Activated CD8-positive, alpha-beta memory T cell treated with anti-CD3 and anti-CD28 coated beads for 24 hours (primary cell): Measurements from ENCODE around the gene ZNF584.
"Not testable (repeated sequence)": the region's sequence is repeated elsewhere in the genome, so short reads cannot be mapped to it uniquely, and the experiment has no call there.

Experiments
- DNase-seq: peaks from one replicate; pipeline ENCODE4 v3.0.0-alpha.2; 2020

Gene ZNF584

DNA sequence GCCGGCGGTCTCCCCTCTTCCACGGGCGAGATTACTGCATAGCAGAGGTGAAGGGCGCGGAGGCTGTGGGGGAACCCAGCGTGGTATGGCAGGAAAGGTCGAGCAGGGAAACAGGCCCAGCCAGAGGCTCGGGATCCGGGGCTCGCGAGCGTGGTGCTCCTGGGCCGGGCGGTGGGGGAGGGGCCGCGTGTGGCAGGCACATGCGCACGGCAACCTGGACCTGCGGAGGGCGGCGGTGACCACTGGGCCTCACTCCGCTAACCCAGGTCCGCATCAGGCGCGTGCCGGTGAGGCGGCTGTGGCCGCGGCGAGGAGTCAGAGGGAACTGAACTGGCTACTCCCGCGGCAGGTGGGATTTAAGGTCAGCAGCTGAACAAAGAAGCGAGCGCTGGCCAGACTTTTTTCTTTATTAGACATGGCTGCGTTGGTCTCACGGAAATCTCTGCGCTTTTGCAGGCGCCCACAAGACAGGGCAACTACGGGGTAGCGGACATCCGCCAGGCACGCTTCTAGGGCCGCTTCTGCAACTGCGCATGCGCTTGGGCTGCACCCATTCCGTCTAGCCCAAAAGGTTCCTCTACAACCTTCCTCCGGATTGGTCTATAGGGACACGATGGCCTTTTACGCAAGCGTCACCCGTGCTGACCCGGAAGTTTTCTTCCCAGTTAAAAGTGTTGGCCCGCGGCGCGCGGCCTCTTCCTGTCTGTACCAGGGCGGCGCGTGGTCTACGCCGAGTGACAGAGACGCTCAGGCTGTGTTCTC is 21.7 kb upstream of the ZNF584 start, which contains the start of gene RPS5:
Gene RPS5 (plus strand): TSS at position 694 of the 762 bp plus-strand sequence. CDS start 869 bp downstream, outside the sequence.
- peak; percentile 97 for DNase-seq

DNA sequence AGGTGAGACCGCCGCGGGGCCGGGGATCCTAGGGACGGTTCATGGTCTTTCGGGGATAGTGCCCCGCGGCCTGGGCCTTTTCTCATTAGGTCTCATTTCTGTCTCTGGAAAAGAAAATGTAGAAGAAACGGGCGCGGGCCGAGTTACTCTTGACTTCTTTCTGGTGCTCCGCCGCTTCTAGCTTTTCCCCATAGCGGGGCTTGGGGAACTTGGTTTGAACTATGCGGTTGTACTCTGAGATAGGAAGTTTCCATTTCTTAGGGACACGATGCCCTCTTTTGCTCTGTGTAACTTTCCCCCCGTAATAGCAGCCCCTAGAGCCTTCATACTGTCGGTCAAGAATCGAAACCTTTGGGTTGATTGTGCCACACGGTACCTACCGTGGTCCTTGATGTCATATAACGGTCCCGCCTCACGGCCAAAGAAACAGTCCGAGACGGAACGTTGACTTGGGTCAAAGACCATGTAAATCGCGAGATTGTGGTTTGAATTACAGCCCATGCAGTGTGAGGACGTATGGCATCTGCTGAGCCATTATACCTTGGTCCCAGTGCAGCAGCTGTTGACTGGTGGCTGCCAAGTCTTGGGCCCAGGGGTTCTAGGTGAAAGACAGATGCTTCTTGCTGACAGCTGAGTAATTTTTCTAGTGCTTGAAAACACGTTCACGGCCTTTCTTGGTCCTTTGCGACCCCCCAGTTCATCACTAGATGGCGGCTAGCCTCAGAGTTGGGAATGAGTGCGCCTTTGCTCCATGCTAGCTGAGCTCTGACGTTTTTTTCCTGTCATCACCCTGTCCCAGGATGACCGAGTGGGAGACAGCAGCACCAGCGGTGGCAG is 20.9 kb upstream of the ZNF584 start:
- peak; percentile 66 for DNase-seq

DNA sequence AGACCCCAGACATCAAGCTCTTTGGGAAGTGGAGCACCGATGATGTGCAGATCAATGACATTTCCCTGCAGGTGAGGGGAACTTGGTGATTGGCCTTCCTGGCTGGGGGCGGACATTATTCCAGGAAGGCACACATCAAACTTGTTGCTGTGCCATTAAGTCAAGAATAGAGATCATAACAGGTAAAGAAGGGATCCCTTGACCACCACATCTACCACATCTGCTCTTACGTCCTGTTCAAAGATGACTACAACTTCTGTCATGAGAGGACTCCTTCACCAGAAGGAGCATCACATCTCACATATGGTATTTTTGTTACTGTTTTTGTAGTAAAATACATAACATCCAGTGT is 20.3 kb upstream of the ZNF584 start:
- no peak for DNase-seq

DNA sequence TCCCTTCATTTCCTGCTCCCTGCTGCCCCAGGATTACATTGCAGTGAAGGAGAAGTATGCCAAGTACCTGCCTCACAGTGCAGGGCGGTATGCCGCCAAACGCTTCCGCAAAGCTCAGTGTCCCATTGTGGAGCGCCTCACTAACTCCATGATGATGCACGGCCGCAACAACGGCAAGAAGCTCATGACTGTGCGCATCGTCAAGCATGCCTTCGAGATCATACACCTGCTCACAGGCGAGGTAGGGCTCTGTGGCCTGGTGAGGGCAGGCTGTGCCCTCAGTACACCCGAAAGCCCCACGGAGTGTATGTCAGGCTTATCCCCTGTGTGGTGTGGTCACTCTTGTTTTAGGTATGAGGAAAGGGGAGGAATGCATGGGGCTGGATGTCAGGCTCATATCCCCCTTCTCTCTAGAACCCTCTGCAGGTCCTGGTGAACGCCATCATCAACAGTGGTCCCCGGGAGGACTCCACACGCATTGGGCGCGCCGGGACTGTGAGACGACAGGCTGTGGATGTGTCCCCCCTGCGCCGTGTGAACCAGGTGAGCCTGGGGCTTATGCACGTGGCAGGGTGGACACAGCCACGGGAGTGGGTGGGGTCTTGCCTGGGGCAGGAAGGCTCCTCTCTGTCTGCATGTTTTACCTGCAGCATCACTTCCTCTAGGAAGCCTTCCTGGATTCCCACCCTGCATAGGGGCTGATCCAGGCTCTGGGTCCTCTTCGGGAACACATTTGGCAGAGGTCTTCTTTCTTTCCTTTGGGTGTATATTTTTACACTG is 15.3 kb upstream of the ZNF584 start:
- DNase-seq: no peak

DNA sequence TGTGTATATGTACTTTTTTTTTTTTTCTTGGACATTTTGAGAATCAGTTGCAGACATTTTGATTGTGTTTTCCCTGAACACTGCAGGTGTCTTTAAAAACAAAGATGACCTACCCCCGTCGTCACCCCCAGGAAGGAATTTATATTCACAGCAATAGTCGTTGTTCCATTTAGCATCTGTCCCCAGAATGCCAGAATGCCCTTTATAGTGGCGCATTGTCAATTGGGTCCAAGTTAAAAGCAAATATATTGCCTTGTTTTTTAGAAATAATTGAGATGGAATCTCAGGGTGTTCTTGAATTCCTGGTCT is 14.8 kb upstream of the ZNF584 start:
- DNase-seq: no peak

DNA sequence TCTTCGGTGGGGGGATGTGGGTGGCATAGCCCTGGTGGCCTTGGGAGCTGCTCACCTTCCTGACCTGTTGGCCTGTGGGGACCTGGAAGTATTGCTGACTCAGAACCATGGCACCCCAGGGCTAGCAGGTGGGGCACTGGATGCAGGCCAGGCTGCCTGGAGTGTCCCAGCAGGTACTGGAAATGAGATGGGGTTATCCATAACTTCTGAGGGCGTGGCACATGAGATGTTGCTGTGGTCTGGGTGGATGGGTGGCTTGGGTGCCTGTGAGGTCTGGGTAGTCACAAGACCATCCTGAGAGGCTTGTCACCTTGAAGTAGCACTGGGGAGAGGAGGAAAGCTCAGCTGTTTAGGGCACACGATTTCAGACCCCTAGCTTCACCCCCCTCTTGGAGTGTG is 13.6 kb upstream of the ZNF584 start:
- no peak for DNase-seq

DNA sequence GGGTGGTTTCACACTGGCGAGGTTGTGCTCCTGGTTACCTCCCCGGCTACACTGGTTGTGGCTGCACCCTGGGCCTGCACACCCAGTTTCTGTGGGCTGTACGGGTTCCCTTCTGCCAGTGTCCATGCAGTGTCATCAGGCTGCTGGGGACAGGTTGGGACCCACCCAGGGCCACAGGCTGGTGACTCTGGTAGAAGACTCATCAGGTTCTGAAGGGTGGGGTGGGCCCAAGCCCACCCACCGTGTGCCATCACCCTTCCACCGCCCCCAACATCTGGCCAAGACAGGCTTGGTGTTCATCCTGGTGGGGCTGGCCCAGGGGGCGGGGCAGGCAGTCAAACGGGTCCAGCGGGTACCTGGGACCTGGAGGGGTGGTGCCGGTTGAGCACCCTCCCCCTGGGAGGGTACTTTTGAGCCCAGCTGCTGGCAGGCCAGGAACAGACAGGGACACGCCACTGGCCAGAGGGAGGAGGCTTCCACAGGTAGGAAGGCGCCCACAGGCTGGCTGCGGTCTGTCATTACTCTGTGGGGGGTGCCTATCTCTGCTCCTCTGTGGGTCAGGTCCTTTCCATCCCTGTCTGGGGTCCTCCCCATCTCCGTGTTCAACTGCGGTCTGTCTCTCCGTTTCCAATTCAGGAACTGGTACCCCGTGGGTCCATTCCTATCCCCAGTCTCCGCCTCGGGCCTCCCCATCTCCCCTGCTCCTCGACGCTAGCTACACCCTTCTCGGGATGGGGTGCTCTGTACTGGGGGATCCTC is 13.1 kb upstream of the ZNF584 start, which contains the start of gene RNF225:
Gene RNF225 (plus strand): TSS at position 437 of the 759 bp plus-strand sequence. CDS start 434 bp downstream, outside the sequence.
- DNase-seq: peak; percentile 81

DNA sequence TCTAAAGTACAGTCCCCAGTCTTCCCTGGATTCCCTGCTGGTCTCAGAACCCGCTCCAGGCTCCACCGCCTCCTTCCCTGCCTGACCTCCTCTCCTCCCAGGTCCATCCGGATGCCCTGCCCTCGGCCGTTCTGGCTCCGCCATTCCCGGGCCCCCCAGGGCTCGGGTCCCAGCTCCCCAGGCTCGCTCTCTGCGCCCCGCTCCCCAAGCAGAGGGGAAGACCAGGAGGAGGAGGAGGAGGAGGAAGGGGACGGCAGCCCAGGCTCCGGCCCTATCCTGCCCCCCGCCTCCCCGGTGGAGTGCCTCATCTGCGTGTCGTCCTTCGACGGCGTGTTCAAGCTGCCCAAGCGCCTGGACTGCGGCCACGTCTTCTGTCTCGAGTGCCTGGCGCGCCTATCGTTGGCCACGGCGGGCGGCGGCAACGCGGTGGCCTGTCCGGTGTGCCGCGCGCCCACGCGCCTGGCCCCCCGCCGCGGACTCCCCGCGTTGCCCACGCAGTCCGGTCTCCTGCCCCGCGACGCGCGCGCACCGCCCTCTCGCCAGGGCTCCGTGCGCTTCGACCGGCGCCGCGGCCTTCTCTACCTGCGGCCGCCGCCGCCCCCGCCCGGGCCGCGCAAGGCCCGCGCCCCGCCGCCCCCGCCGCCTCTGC is 12.3 kb upstream of the ZNF584 start:
- DNase-seq: no peak

DNA sequence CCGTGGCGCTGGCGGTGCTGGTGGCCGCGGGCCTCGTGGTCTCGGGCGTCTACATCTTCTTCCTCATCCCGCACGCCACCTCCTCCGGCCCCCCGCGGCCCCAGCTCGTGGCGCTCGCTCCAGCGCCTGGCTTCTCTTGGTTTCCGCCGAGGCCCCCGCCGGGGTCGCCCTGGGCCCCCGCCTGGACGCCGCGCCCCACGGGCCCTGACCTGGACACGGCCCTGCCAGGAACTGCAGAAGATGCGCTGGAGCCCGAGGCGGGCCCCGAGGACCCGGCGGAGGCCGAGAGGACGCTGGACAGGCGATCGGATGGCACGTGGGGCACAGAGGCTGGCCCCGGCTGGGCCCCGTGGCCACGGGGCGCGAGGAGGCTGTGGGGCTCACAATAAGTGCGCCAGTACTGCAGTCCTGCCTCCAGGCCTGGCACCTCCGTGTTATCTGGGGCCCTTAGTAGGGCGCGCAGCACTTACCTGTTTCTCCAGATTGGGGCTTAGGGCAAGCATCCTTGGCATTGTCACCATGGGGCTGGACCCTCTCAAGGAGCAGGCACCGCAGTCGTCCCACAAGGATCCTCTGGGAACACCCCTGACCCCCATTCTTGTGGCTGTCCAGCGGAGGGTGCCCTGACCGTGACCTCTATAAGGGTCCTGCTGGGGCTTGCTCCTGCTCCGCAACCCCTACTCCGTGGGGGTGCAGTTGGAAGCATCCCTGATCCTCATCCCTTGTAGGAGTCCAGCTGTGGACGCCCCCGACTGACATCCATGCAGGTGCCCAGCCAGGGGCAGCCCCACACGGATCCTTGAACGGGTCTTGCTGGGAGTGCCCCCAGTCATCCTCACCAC is 11.5 kb upstream of the ZNF584 start:
- DNase-seq: peak; percentile 64

DNA sequence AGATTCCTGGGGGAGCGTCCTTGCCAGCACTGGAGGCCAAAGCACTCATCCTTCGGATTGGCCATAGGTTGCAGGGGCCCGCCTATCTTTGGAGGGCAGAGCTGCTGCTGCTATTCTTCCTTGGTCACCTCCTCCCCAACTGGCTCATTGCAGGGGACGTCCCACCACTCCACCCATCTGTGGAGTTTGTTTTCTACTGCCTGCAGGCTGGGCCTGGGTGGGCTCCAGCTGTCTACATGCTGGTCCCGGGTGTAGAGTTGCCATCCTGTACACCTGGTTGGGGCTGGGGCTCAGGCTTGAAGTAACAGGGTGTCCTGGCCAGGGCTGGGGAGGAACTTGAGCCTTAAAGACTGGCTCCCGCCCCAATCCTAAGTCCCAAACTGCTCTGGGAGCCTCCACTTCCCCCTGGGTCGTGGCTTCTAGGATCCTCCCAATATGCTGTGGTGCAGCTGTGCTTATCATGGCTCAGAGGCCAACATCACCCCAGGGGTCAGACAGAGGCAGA is 10.9 kb upstream of the ZNF584 start:
- no peak for DNase-seq

DNA sequence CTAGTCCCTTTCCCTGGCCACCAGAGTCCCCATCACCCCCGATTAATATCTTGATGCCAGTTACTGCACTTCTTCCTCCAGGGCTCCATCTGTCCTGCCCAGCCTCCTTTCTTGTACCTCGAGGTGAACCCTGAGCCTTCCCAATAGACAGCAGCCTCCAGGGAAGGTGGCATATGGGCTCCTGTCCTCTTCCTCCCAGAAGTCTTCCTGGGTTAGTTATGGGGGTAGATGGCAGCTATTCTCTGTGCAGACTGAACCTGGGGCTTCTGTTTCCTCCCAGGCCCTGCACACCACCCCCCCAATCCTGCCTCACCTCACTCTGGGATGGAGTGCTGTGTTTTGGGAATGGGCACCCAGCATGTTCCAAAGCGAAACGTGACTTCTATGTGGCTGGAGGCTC is 10.4 kb upstream of the ZNF584 start:
- DNase-seq: no peak

DNA sequence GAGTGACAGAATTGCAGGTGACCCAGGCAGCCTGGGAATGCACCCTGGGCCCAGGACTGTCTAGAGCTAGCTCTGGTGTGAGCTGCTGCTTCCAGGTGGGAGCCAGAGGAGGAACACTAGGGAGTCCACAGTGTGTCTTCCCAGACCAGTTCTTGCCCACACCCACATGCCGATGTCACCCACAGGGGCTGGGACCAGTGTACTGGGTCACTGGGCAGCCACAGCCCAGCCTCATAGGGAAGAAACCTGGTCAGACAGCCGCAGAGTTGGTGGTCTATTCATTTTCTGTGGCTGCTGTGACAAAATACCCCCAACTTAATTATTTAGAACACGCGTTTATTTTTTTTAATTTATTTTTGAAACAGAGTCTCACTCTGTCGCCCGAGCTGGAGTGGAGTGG is 9.9 kb upstream of the ZNF584 start:
- DNase-seq: no peak

DNA sequence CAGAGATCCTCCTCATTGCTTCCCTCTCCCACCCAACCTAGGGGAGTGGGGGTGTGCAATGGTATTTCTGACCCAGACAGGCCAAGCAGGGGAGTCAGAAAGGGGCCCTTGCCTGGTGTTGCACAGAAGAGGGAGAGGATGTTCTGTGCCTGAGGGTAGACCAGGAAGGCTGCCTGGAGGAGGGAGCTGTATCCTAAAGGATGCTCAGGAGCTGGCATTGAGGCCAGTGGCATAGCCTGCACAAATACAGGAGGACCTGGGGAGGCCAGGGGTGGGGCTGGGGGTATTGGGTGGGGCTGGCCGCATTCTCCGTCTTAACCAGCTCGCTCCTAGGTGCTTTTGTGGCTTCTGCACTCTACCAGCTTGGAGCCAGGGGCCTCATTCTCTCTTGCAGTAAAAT is 8.5 kb upstream of the ZNF584 start:
- DNase-seq: no peak

DNA sequence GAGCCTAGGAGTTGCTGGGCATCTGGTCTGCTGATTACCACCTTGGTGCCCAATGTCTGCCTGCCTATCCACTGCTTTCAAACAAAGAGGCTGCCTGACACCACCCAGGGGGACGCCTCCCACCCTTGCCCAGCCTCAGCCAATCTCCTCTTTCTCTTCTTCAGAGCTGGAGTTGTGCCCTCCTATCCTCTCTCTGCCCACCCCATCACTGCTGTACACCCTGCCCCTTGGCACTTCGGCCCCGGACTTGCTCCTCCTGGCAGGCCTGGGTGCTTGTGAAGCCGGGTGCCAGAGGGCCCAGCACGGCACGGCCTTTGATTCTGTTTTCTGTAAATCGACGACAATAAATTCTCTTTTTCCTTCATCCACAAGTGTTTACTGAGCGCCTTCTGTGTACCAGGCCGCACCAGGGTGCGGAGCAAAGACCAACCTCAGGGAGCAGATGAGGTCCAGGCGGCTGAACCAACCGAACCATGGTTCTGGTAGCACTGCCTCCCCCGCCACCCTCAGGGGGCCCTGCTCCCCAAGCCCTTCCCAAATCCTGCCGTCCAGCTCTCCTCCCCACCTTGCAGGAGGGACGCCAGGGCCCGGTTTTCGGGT is 8.0 kb upstream of the ZNF584 start:
- no peak for DNase-seq

DNA sequence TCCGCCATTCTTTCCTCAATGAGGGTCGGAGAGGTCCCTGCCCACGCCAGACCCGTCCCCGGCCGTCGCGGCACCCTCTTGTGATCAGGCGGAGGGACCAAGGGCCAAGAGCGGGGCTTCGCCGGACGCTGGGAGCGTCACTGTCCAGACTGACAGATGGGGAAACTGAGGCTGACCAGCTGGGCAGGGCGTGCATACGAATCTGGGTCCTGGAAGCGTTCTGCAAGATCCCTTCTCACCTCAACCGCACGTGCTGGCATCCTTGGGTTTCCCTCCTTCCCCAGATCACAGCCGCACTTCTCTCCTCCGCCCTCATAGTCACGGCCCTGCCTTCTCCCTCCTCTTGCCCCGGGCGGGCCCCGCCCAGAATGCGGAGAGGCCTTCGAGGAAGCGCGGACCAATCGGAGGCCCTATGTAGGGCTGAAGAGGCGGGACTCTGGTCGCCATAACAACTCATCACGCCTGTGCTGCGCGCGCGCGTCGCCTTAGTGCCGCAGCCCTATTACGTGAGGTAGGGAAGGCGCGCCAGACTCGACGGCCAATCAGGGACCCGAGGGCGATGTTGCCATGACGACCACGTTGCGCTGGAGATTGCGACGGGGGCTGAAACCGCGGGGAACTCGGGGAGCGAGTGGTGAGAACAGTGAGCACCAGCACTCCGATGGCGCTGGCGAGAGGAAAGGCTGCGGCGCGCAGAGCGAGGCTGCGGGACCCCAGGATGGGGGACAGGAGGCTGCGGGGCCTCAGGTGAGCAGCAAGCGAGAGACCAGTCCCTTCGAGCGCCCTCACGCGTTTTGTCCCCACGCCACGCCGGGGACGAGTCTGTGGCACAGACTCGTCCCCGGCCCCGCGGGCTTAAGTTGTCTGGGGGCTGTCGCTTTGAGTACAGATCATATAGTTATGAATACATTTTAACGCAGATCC is 7.3 kb upstream of the ZNF584 start:
- DNase-seq: peak; percentile 98

DNA sequence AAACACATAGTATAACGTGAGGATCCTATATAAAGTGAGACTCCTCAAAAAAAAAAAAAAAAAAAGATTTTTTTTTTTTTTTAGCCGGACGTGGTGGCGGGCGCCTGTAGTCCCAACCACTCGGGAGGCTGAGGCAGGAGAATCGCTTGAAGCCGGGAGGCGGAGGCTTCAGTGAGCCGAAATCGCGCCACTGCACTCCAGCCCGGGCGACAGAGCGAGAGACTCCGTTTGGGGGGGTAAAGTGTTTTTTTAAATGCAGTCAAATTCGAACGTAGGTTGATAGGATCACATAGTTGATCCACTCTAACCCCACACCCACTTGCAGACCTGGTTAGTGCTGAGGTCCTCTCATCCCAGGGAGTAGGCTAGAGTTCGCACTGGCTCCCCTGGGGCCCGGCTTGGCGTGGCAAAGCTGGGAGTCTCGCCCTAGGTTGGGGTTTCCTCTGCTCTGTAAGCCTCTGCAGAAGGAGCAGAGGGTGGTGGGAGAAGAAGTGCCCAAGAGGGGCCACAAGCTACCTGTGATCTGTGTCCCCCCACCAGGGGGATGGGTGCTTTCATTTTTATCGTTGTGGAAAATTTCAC is 6.5 kb upstream of the ZNF584 start:
- no peak for DNase-seq

DNA sequence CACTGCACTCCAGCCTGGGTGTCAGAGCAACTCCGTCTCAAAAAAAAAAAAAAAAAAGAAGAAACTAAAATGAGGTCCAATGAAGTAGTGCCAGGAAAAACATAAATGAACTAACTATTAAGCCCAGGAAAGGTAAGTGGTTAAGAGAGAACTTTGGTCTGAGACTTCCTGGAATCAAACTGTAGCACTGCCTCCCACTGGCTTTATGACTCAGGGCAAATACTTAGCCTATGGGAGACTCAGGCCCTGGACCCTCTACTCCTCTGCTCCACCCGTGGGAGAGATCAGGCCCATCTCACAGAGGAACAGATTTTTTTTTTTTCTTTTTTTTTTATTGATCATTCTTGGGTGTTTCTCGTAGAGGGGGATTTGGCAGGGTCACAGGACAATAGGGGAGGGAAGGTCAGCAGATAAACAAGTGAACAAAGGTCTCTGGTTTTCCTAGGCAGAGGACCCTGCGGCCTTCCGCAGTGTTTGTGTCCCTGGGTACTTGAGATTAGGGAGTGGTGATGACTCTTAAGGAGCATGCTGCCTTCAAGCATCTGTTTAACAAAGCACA is 4.5 kb upstream of the ZNF584 start:
- not testable (repeated sequence) for DNase-seq

DNA sequence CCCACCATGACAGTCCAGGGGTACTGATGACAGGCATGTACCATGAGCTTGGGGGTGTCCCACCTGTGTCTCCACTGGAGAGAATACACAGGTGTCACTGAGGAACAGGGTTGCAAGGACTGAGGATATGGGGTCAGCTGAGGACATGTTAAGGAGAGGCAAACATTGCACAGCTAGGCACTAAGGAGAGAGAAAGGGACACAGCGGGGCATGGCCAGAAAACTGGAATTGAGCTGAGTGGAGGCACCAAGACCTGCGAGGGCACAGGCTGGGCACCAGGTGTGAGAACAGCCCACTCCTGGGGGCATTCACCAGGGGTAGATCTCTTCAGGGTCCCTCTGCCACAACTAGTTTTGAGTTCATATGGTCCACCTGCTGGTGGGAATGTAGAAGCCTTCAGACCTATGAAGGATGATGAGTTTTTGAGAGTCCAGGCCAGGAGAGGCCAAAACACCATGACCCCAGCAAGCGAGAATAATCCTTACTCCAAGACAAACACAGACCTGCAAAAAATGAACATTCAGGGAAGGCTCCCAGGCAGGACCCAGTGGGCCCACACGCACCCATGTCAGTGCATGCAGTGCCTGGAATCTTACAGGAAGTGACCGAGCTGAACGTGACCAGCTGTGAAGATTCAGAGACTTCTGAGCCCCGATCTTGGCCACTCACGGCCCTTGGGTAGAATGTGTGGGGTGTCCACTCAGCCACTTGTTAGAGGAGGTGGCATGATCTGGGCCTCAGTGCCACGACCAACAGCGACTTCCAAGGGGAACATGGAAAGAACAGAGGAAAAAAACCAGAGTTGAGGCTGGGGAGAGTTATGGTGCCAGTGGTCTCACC is 1.4 kb upstream of the ZNF584 start:
- no peak for DNase-seq
